ENCODE measurements around the gene ZNF195. TPM values are rescaled to one million over a fixed set of nuclear protein-coding genes. Genes with fewer than 3 reads are reported as not detected.

Gene ZNF195
- total RNA-seq, 6 experiments from 2014 or later = 6.9 to 10.1 (median 7.5) TPM

DNA sequence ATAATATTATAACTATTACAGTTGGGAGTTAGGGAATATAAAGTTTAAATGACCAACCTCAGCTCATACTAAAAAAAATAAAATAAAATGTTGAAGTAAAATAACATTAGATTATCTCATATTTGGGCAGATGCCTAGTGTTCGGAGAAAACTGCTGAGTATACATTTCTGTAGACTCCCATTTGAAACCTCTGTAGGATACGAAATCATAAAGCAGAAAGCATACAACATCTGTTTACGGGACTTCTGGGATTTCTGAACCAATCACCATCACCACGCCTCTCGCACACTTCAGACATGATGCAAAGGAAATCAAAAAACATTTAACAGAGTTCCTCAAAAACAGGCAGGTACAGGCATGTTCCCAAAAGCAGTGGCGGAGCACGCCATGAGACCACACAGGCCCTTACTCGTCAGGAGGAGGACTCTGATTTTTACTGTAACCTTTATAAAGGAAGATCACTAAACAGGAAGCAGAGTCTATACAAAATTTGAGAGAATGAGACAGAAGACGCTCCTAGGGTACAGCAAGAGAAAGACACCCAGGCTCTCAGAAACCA is 8.6 kb downstream of the ZNF195 start:
- peaks cover 0 to 8% (median 0%) of the 10 kb centered on the region in 4 donors for H3K9me3 ChIP-seq
- no peak for TF ChIP-seq POLR2A (IDR thresholded peaks at IDR 0.05)
- TF ChIP-seq, protein P1, sequence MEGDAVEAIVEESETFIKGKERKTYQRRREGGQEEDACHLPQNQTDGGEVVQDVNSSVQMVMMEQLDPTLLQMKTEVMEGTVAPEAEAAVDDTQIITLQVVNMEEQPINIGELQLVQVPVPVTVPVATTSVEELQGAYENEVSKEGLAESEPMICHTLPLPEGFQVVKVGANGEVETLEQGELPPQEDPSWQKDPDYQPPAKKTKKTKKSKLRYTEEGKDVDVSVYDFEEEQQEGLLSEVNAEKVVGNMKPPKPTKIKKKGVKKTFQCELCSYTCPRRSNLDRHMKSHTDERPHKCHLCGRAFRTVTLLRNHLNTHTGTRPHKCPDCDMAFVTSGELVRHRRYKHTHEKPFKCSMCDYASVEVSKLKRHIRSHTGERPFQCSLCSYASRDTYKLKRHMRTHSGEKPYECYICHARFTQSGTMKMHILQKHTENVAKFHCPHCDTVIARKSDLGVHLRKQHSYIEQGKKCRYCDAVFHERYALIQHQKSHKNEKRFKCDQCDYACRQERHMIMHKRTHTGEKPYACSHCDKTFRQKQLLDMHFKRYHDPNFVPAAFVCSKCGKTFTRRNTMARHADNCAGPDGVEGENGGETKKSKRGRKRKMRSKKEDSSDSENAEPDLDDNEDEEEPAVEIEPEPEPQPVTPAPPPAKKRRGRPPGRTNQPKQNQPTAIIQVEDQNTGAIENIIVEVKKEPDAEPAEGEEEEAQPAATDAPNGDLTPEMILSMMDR (IDR thresholded peaks at IDR 0.05) = no peak

GRCh38 chr11:3369366-3369765 is 9.6 kb downstream of the ZNF195 start:
- H3K4me3 ChIP-seq = no peak overlapping the region
- H3K9me3 ChIP-seq = peaks cover 0 to 13% (median 0%) of the 10 kb centered on the region in 4 donors
- no peaks in the 10 kb centered on the region for H3K4me1 ChIP-seq
- 98% methylated on average over 5 of the region's 6 CpGs for WGBS (ENCODE audit: insufficient coverage, low coverage, low lambda C conversion rate, missing lambda C conversion rate)
- no peak for TF ChIP-seq POLR2A (IDR thresholded peaks at IDR 0.05)
- TF ChIP-seq, protein P1 (IDR thresholded peaks at IDR 0.05) = no peak
- peaks cover 4 to 70% (median 41%) of the 10 kb centered on the region in 4 donors for H3K36me3 ChIP-seq
- ATAC-seq = no peak
- no peak for DNase-seq
- no peaks in the 10 kb centered on the region for H3K27me3 ChIP-seq
- intact Hi-C loops (cut with DNase I) = no loop called here
- H3K27ac ChIP-seq = no peak overlapping the region

More for the DNA sequence above, 8.6 kb downstream of the ZNF195 start:
- ATAC-seq (no peak), DNase-seq (no peak)
- H3K4me3 ChIP-seq = no peak overlapping the region
- intact Hi-C loops (cut with DNase I) = no loop called here
- no peaks in the 10 kb centered on the region for H3K27me3 ChIP-seq
- no peak overlapping the region for H3K27ac ChIP-seq
- H3K36me3 ChIP-seq = peaks cover 4 to 60% (median 37%) of the 10 kb centered on the region in 4 donors
- H3K4me1 ChIP-seq = no peaks in the 10 kb centered on the region
- WGBS (ENCODE audit: insufficient coverage, low coverage, low lambda C conversion rate, missing lambda C conversion rate) = 90% methylated on average over 9 of the region's 9 CpGs

- 100% methylated on average over 3 of the region's 3 CpGs for WGBS (ENCODE audit: insufficient coverage, low coverage, low lambda C conversion rate, missing lambda C conversion rate)
- intact Hi-C loops (cut with DNase I) = no loop called here
- no peak for TF ChIP-seq POLR2A (IDR thresholded peaks at IDR 0.05)
- TF ChIP-seq, protein P1 (IDR thresholded peaks at IDR 0.05) = no peak
- Histone ChIP-seq H3K4me3 (no peak overlapping the region), H3K36me3 (peaks cover 4 to 72% (median 47%) of the 10 kb centered on the region in 4 donors), H3K27me3 (no peaks in the 10 kb centered on the region), H3K27ac (no peak overlapping the region), H3K9me3 (peaks cover 0 to 19% (median 2%) of the 10 kb centered on the region in 4 donors), H3K4me1 (no peaks in the 10 kb centered on the region)
- no peak for ATAC-seq
- no peak for DNase-seq
These were observed 10.7 kb downstream of the ZNF195 start for GRCh38 chr11:3368199-3368598.

DNA sequence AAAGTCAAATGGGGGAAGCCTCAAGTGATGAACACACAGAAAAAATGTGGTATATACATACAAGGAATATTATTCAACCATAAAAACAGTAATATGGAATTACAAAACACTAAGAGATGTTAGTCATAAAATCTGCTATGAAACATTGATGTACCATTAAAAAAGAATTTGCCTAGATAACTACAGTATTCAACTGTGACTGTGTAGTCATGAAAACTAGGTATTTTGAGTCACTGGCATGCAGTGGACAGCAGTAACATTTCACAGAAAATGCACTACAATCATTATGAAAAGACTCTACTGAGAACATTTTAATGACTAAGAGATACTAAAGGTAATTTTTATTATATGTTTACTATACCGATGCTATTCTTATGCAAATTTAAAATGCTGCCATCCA is 11.7 kb downstream of the ZNF195 start:
- intact Hi-C loops (cut with DNase I) = no loop called here
- no peak overlapping the region for H3K4me3 ChIP-seq
- no peaks in the 10 kb centered on the region for H3K4me1 ChIP-seq
- H3K9me3 ChIP-seq = peaks cover 0 to 25% (median 6%) of the 10 kb centered on the region in 4 donors
- peaks cover 4 to 78% (median 50%) of the 10 kb centered on the region in 4 donors for H3K36me3 ChIP-seq
- 100% methylated on average over 1 of the region's 1 CpG for WGBS (ENCODE audit: insufficient coverage, low coverage, low lambda C conversion rate, missing lambda C conversion rate)
- TF ChIP-seq POLR2A (IDR thresholded peaks at IDR 0.05) = no peak
- TF ChIP-seq, protein P1 (IDR thresholded peaks at IDR 0.05) = no peak
- no peaks in the 10 kb centered on the region for H3K27me3 ChIP-seq
- H3K27ac ChIP-seq = no peak overlapping the region
- ATAC-seq (no peak), DNase-seq (no peak)

Measured in right lobe of liver (tissue), 6 donors.